Measurements from ENCODE around the gene EPB42.

- TF ChIP-seq ZBTB8A (tag by site-specific recombination; IDR thresholded peaks at IDR 0.05), result no peak
- TF ChIP-seq CTCF (tag by site-specific recombination; IDR thresholded peaks at IDR 0.05), result no peak
- TF ChIP-seq ZNF18 (tag by site-specific recombination; IDR thresholded peaks at IDR 0.05), result no peak
- no peak for TF ChIP-seq SCRT2 (tag by site-specific recombination; IDR thresholded peaks at IDR 0.05)
- no peak for TF ChIP-seq ZNF768 (tag by site-specific recombination; IDR thresholded peaks at IDR 0.05)
- no peak for TF ChIP-seq ZBTB10 (tag by site-specific recombination; IDR thresholded peaks at IDR 0.05)
- no peak for TF ChIP-seq ZNF324 (tag by site-specific recombination; IDR thresholded peaks at IDR 0.05)
- TF ChIP-seq ZNF146 (tag by site-specific recombination; IDR thresholded peaks at IDR 0.05), result no peak
- TF ChIP-seq ZNF274 (IDR thresholded peaks at IDR 0.05; ENCODE audit: low read length), result no peak
- no peak for TF ChIP-seq ZNF274 (tag by site-specific recombination; IDR thresholded peaks at IDR 0.05; ENCODE audit: borderline replicate concordance)
- TF ChIP-seq ZNF785 (tag by site-specific recombination; IDR thresholded peaks at IDR 0.05), result no peak
- TF ChIP-seq ZNF26 (tag by site-specific recombination; IDR thresholded peaks at IDR 0.05), result no peak
Measured at GRCh38 chr15:43189296-43189695, 31.5 kb downstream of the EPB42 start.
